ENCODE results near the gene HDAC9. TPM values are rescaled to one million over a fixed set of nuclear protein-coding genes. Genes with fewer than 3 reads are reported as not detected.

Gene HDAC9
- total RNA-seq, 1 experiment from 2014 or later = 31.9 TPM

DNA sequence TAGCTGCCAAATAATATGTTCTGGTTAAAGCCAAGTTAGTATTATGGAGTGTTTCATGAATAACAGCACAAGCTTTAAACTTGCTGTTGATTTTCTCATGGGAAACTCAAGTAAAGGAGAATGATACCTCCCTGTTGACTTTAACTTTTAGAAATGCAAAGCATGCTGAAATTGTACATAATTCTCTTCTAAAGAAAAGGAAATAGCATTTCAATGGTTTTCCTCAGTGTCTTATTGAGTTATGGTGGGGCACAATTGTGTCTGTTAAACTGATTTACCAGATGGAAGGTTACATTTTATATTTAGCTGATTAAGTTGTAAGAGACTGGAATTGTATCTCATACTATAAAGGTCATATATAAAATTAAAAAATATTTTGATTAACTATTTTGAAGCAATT is 119.3 kb downstream of the HDAC9 start:
- intact Hi-C loops (cut with micrococcal nuclease; ENCODE audit: unreplicated experiment) = no loop called here
- H3K27ac ChIP-seq (ENCODE audit: low read depth, low read length, poor library complexity, severe bottlenecking) = no peak overlapping the region
- no peak overlapping the region for H3K4me3 ChIP-seq (ENCODE audit: low read depth, low read length, poor library complexity, severe bottlenecking)
- H3K9me3 ChIP-seq (ENCODE audit: low read depth, low read length, poor library complexity, severe bottlenecking) = no peaks in the 10 kb centered on the region
- H3K27me3 ChIP-seq (replicated peaks; ENCODE audit: insufficient read depth, low read depth, low read length, poor library complexity) = no peaks in the 10 kb centered on the region
- POLR2A ChIA-PET (ENCODE audit: low non-redundant PET) = no interaction called here
- DNase-seq (ENCODE audit: low spot score) = no peak
- peaks cover 4% of the 10 kb centered on the region for H3K4me1 ChIP-seq (ENCODE audit: insufficient read depth, low read length, poor library complexity, severe bottlenecking)
- BruUV-seq (replicated peaks) = no TSS peak
- TF ChIP-seq EZH2 (IDR thresholded peaks at IDR 0.05; ENCODE audit: borderline replicate concordance, low read depth, low read length, poor library complexity, severe bottlenecking) = no peak
- TF ChIP-seq, protein P1, sequence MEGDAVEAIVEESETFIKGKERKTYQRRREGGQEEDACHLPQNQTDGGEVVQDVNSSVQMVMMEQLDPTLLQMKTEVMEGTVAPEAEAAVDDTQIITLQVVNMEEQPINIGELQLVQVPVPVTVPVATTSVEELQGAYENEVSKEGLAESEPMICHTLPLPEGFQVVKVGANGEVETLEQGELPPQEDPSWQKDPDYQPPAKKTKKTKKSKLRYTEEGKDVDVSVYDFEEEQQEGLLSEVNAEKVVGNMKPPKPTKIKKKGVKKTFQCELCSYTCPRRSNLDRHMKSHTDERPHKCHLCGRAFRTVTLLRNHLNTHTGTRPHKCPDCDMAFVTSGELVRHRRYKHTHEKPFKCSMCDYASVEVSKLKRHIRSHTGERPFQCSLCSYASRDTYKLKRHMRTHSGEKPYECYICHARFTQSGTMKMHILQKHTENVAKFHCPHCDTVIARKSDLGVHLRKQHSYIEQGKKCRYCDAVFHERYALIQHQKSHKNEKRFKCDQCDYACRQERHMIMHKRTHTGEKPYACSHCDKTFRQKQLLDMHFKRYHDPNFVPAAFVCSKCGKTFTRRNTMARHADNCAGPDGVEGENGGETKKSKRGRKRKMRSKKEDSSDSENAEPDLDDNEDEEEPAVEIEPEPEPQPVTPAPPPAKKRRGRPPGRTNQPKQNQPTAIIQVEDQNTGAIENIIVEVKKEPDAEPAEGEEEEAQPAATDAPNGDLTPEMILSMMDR (conservative IDR thresholded peaks at IDR 0.05; ENCODE audit: low read depth, low read length) = no peak
- no peaks in the 10 kb centered on the region for H3K36me3 ChIP-seq (ENCODE audit: insufficient read depth, low read length, poor library complexity, severe bottlenecking)
- CTCF ChIA-PET = no interaction called here

- BruUV-seq (replicated peaks) = no TSS peak
- Histone ChIP-seq H3K27ac (ENCODE audit: low read depth, low read length, poor library complexity, severe bottlenecking) (no peak overlapping the region), H3K4me1 (ENCODE audit: insufficient read depth, low read length, poor library complexity, severe bottlenecking) (peaks cover 12% of the 10 kb centered on the region), H3K4me3 (ENCODE audit: low read depth, low read length, poor library complexity, severe bottlenecking) (no peak overlapping the region), H3K27me3 (replicated peaks; ENCODE audit: insufficient read depth, low read depth, low read length, poor library complexity) (no peaks in the 10 kb centered on the region), H3K36me3 (ENCODE audit: insufficient read depth, low read length, poor library complexity, severe bottlenecking) (no peaks in the 10 kb centered on the region), H3K9me3 (ENCODE audit: low read depth, low read length, poor library complexity, severe bottlenecking) (no peaks in the 10 kb centered on the region)
- intact Hi-C loops (cut with micrococcal nuclease; ENCODE audit: unreplicated experiment) = no loop called here
- no peak for DNase-seq (ENCODE audit: low spot score)
- CTCF ChIA-PET = no interaction called here
- POLR2A ChIA-PET (ENCODE audit: low non-redundant PET) = no interaction called here
- TF ChIP-seq EZH2 (IDR thresholded peaks at IDR 0.05; ENCODE audit: borderline replicate concordance, low read depth, low read length, poor library complexity, severe bottlenecking) = no peak
Observed at GRCh38 chr7:18619311-18619710, 123.8 kb downstream of the HDAC9 start.

GRCh38 chr7:18623389-18623788 is 127.8 kb downstream of the HDAC9 start:
- H3K36me3 ChIP-seq (ENCODE audit: insufficient read depth, low read length, poor library complexity, severe bottlenecking) = no peaks in the 10 kb centered on the region
- H3K27me3 ChIP-seq (replicated peaks; ENCODE audit: insufficient read depth, low read depth, low read length, poor library complexity) = no peaks in the 10 kb centered on the region
- no peaks in the 10 kb centered on the region for H3K9me3 ChIP-seq (ENCODE audit: low read depth, low read length, poor library complexity, severe bottlenecking)
- POLR2A ChIA-PET (ENCODE audit: low non-redundant PET) = no interaction called here
- H3K4me1 ChIP-seq (ENCODE audit: insufficient read depth, low read length, poor library complexity, severe bottlenecking) = peaks cover 37% of the 10 kb centered on the region
- CTCF ChIA-PET = no interaction called here
- H3K4me3 ChIP-seq (ENCODE audit: low read depth, low read length, poor library complexity, severe bottlenecking) = no peak overlapping the region
- intact Hi-C loops (cut with micrococcal nuclease; ENCODE audit: unreplicated experiment) = no loop called here
- no peak for TF ChIP-seq EZH2 (IDR thresholded peaks at IDR 0.05; ENCODE audit: borderline replicate concordance, low read depth, low read length, poor library complexity, severe bottlenecking)
- TF ChIP-seq, protein P1 (conservative IDR thresholded peaks at IDR 0.05; ENCODE audit: low read depth, low read length) = no peak
- no peak overlapping the region for H3K27ac ChIP-seq (ENCODE audit: low read depth, low read length, poor library complexity, severe bottlenecking)
- no peak for DNase-seq (ENCODE audit: low spot score)
- BruUV-seq (replicated peaks) = no TSS peak

GRCh38 chr7:18624459-18624858 is 128.9 kb downstream of the HDAC9 start:
- H3K27ac ChIP-seq (ENCODE audit: low read depth, low read length, poor library complexity, severe bottlenecking) = peak overlapping the region; percentile 21
- TF ChIP-seq, protein P1 (conservative IDR thresholded peaks at IDR 0.05; ENCODE audit: low read depth, low read length) = no peak
- TF ChIP-seq EZH2 (IDR thresholded peaks at IDR 0.05; ENCODE audit: borderline replicate concordance, low read depth, low read length, poor library complexity, severe bottlenecking) = no peak
- intact Hi-C loops (cut with micrococcal nuclease; ENCODE audit: unreplicated experiment) = no loop called here
- H3K9me3 ChIP-seq (ENCODE audit: low read depth, low read length, poor library complexity, severe bottlenecking) = no peaks in the 10 kb centered on the region
- H3K27me3 ChIP-seq (replicated peaks; ENCODE audit: insufficient read depth, low read depth, low read length, poor library complexity) = no peaks in the 10 kb centered on the region
- H3K36me3 ChIP-seq (ENCODE audit: insufficient read depth, low read length, poor library complexity, severe bottlenecking) = no peaks in the 10 kb centered on the region
- ChIA-PET POLR2A (ENCODE audit: low non-redundant PET) (no interaction called here), CTCF (no interaction called here)
- peaks cover 34% of the 10 kb centered on the region for H3K4me1 ChIP-seq (ENCODE audit: insufficient read depth, low read length, poor library complexity, severe bottlenecking)
- peak; percentile 85 for DNase-seq (ENCODE audit: low spot score)
- H3K4me3 ChIP-seq (ENCODE audit: low read depth, low read length, poor library complexity, severe bottlenecking) = no peak overlapping the region
- BruUV-seq (replicated peaks) = no TSS peak
